GM12891 (cell line): Measurements from ENCODE around the gene CRIP1.

Experiments
- PAX5 ChIP-seq: IDR thresholded peaks from 2 replicates; pipeline ENCODE4 v1.6.1; 2011; ENCODE audit warnings: low read length, moderate library complexity, mild to moderate bottlenecking; ENCODE audit not compliant: insufficient read depth, severe bottlenecking
- POLR2A ChIP-seq: IDR thresholded peaks from 2 replicates; pipeline ENCODE4 v1.6.1; 2011; ENCODE audit warnings: low read depth, low read length, control low read depth
- POLR2AphosphoS5 ChIP-seq: IDR thresholded peaks from 2 replicates; pipeline ENCODE4 v1.6.1; 2011; ENCODE audit warnings: low read depth, low read length, control low read depth
- POU2F2 ChIP-seq: IDR thresholded peaks from 2 replicates; pipeline ENCODE4 v1.6.1; 2011; ENCODE audit warnings: low read depth, mild to moderate bottlenecking, control low read depth, low read length, moderate library complexity
- SPI1 ChIP-seq: IDR thresholded peaks from 2 replicates; pipeline ENCODE4 v1.6.1; 2011; ENCODE audit warnings: low read depth, low read length, control low read depth
- TAF1 ChIP-seq: IDR thresholded peaks from 2 replicates; pipeline ENCODE4 v1.6.1; 2011; ENCODE audit warnings: low read depth, low read length, control low read depth

DNA sequence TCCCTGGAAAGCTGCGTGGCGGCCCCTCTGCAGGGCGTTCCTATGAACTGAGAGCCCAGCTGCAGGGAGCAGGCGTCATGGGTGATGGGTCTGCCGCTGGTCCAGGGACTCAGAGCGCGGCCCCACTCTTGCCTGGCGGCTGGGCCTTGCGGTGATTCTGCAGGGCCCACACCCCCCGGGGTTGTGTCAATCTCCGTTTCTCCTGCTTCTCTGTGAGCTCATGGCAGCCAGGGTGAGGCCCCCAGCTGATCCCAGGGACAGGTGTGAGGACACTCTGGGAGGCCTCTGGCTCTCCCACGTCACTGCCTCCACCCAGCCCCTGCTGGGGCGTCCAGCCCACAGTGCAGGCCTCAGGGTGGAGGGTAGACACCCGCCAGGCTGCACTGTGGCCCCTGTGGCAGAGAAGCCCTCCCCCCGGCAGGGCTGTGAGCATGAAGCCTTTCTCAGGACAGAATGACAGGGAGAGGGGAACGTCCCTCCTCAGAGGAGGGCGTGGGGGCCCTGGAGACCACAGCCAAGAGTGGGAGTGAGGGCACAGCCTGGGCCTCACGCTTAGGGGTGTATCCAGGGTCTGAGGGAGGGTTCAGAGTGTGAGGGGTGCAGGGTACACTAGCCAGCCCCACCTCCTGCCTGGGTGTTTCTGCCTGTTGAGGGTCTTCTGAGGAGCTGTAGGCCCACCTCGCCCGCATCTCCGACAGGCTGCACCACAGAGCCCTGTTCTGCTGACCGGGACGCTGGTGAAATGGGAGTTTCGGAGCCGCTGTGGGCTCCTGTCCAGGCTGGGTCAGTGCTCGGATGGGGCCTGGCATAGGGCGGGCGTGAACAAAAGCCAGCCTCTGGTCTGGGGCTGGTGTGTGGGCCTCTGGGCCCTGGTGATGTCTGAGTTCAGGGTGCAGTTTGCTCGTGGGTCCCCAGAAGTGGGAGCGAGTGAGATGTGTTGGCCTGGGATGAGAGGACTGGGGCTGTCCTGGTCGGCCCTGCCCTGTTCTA is 38.7 kb upstream of the CRIP1 start:
- TF ChIP-seq POLR2A (no peak), TAF1 (no peak), SPI1 (no peak), POLR2AphosphoS5 (no peak), PAX5 (no peak), POU2F2 (no peak)
